GM12878 (cell line): Measurements from ENCODE around the gene ATP13A4. TPM values are rescaled to one million over a fixed set of nuclear protein-coding genes. Genes with fewer than 3 reads are reported as not detected.

Source experiments
- ATF2 ChIP-seq: IDR thresholded peaks from 2 replicates; pipeline ENCODE4 v1.6.1; 2012; ENCODE audit warnings: low read length, inconsistent platforms
- ATF3 ChIP-seq: IDR thresholded peaks from 2 replicates; pipeline ENCODE4 v1.6.1; 2011; ENCODE audit warnings: low read depth, mild to moderate bottlenecking, low read length, moderate library complexity, borderline replicate concordance; ENCODE audit errors: extremely low read depth
- BACH1 ChIP-seq: fragments of 450-650 bp; IDR thresholded peaks from 2 replicates; pipeline ENCODE4 v1.6.1; 2017; ENCODE audit warnings: mild to moderate bottlenecking, borderline replicate concordance
- BCL11A ChIP-seq: IDR thresholded peaks from 2 replicates; pipeline ENCODE4 v1.6.1; 2011; ENCODE audit warnings: low read depth, low read length
- BMI1 ChIP-seq: fragments of 450-650 bp; IDR thresholded peaks from 2 replicates; pipeline ENCODE4 v1.6.1; 2016; ENCODE audit warnings: mild to moderate bottlenecking, moderate library complexity, borderline replicate concordance
- CBFB ChIP-seq: IDR thresholded peaks from 2 replicates; pipeline ENCODE4 v1.6.1; 2016; ENCODE audit warnings: antibody characterized with exemption, low read depth
- CBX3 ChIP-seq: fragments of 200-600 bp; sonication (generic); IDR thresholded peaks from 2 replicates; pipeline ENCODE4 v1.6.1; 2016; ENCODE audit warnings: low read depth, borderline replicate concordance
- CHD1 ChIP-seq: IDR thresholded peaks from 2 replicates; pipeline ENCODE4 v1.6.1; 2012; ENCODE audit warnings: low read depth, low read length, improper control_type of control experiment
- CREM ChIP-seq: IDR thresholded peaks from 2 replicates; pipeline ENCODE4 v1.6.1; 2014; ENCODE audit warnings: antibody characterized with exemption, low read depth
- CTCF ChIP-seq, 3 experiments: IDR thresholded peaks in 2 of 3; conservative IDR thresholded peaks in 1 of 3; 2 replicates each; pipeline ENCODE4 v1.5.1; 2011; ENCODE audit warnings: low read depth in 3 of 3, low read length in 3 of 3, mild to moderate bottlenecking in 3 of 3, control low read depth in 2 of 3, moderate library complexity in 2 of 3, inconsistent platforms in 1 of 3, mixed read lengths in 1 of 3; ENCODE audit not compliant: control insufficient read depth in 2 of 3, insufficient read depth in 1 of 3; ENCODE audit errors: extremely low read depth in 1 of 3
- ELK1 ChIP-seq: IDR thresholded peaks from 2 replicates; pipeline ENCODE4 v1.6.1; 2012; ENCODE audit warnings: low read depth, low read length, improper control_type of control experiment
- FOXM1 ChIP-seq: IDR thresholded peaks from 2 replicates; pipeline ENCODE4 v1.6.1; 2012; ENCODE audit warnings: low read depth, mild to moderate bottlenecking, inconsistent platforms, low read length, moderate library complexity
- GATAD2B ChIP-seq: fragments of 450-650 bp; conservative IDR thresholded peaks from 2 replicates; pipeline ENCODE4 v1.6.1; 2017; ENCODE audit warnings: low read depth, mild to moderate bottlenecking, moderate library complexity
- IKZF2 ChIP-seq, 2 experiments: fragments of 450-650 bp; IDR thresholded peaks; 2 replicates each; pipeline ENCODE4 v1.6.1; 2017; ENCODE audit warnings: mild to moderate bottlenecking in 2 of 2, moderate library complexity in 2 of 2
- KAT2A ChIP-seq: conservative IDR thresholded peaks from 2 replicates; pipeline ENCODE4 v1.6.1; 2011; ENCODE audit warnings: low read depth, low read length; ENCODE audit not compliant: control insufficient read depth
- MEF2B ChIP-seq: fragments of 450-650 bp; IDR thresholded peaks from 2 replicates; pipeline ENCODE4 v1.6.1; 2018; ENCODE audit warnings: mild to moderate bottlenecking, moderate library complexity; ENCODE audit not compliant: partially characterized antibody, poor library complexity, severe bottlenecking
- MYB ChIP-seq: fragments of 150-350 bp; IDR thresholded peaks from 2 replicates; pipeline ENCODE4 v1.6.1; 2014; ENCODE audit warnings: mild to moderate bottlenecking, low read depth, low read length, borderline replicate concordance
- NR2C2 ChIP-seq: IDR thresholded peaks from 2 replicates; pipeline ENCODE4 v1.6.1; 2011; ENCODE audit warnings: borderline replicate concordance, low read depth; ENCODE audit not compliant: control insufficient read depth, insufficient read length
- PKNOX1 ChIP-seq: fragments of 450-650 bp; IDR thresholded peaks from 2 replicates; pipeline ENCODE4 v1.6.1; 2016; ENCODE audit warnings: mild to moderate bottlenecking
- RELA ChIP-seq: fragments of 450-650 bp; IDR thresholded peaks from 2 replicates; pipeline ENCODE4 v1.8.0; 2014; ENCODE audit warnings: borderline replicate concordance; ENCODE audit not compliant: partially characterized antibody
- SPI1 ChIP-seq: IDR thresholded peaks from 2 replicates; pipeline ENCODE4 v1.6.1; 2011; ENCODE audit warnings: low read depth, mild to moderate bottlenecking, low read length, moderate library complexity, borderline replicate concordance; ENCODE audit not compliant: insufficient read depth
- STAT1 ChIP-seq: fragments of 450-650 bp; conservative IDR thresholded peaks from 2 replicates; pipeline ENCODE4 v1.6.1; 2014; ENCODE audit warnings: antibody characterized with exemption, mild to moderate bottlenecking
- TARDBP ChIP-seq: IDR thresholded peaks from 2 replicates; pipeline ENCODE4 v1.6.1; 2016; ENCODE audit warnings: borderline replicate concordance
- YBX1 ChIP-seq: fragments of 450-650 bp; IDR thresholded peaks from 2 replicates; pipeline ENCODE4 v1.6.1; 2016; ENCODE audit warnings: antibody characterized with exemption
- ZNF217 ChIP-seq: fragments of 450-650 bp; IDR thresholded peaks from 2 replicates; pipeline ENCODE4 v1.6.1; 2017; ENCODE audit warnings: antibody characterized with exemption, mild to moderate bottlenecking
- polyA plus RNA-seq, 11 experiments: library from polyadenylated mRNA; depleted of rRNA in 4 of 11; unstranded in 6 of 11; stranded (reverse) in 5 of 11; fragments of >200 nt; fragmentation: Nextera tagmentation in 4 of 11; fragmentation: Illumina TruSeq in 1 of 11; extraction: Ambion mirVana in 4 of 11; extraction: Trizol in 1 of 11; gene quantifications; 1 replicate in 1 of 11; 2 replicates in 10 of 11; pipeline versions ENCODE4 v1.2.1 to v1.2.3, GENCODE V29; 2011 to 2016; ENCODE audit warnings: inconsistent platforms in 2 of 11, missing spikeins in 2 of 11, low read depth in 1 of 11
- total RNA-seq, 4 experiments: library from RNA; depleted of rRNA in 3 of 4; stranded (reverse); fragments of >200 nt in 3 of 4; fragmentation: Illumina TruSeq in 1 of 4; extraction: Trizol in 1 of 4; gene quantifications; 2 replicates each; pipeline versions ENCODE4 v1.2.1 to v1.2.3, GENCODE V29; 2013 to 2021

Gene ATP13A4
- total and polyA plus RNA-seq, 10 of the 15 experiments (the other 5 are each of a cell fraction or from before 2014, with no cell fraction given), result 0.29 to 1.7 (median 1.0) TPM; not detected in 1

GRCh38 chr3:193592841-193593667, 38.4 kb upstream of the ATP13A4 start, which contains the start of gene OPA1 (continued):
- TF ChIP-seq TARDBP (peak; percentile 94), ZNF217 (no peak), SPI1 (0 out of 2 replicates have a peak, but pooled peaks have one; percentile 34), STAT1 (no peak), GATAD2B (peak; percentile 88), ATF2 (peak; percentile 23; the same call in 1 of the 2 replicates), BMI1 (no peak), IKZF2 (IDR thresholded peaks at IDR 0.05) (peak in 1 of 2 experiments; percentile 78), MYB (no peak), CTCF (IDR thresholded peaks at IDR 0.05 in 2 of 3, conservative IDR thresholded peaks at IDR 0.05 in 1 of 3; ENCODE audit: control insufficient read depth in 2 of 3, extremely low read depth in 1 of 3, insufficient read depth in 1 of 3, low read depth in 3 of 3, low read length in 3 of 3) (peak; percentile 3 to 10 (median 9); a peak in 2 of 6 replicates), FOXM1 (no peak), KAT2A (no peak), YBX1 (no peak), BACH1 (0 out of 2 replicates have a peak, but pooled peaks have one; percentile 22), PKNOX1 (peak; percentile 84), BCL11A (no peak), RELA (peak; percentile 92), CBFB (peak; percentile 85; the same call in 1 of the 2 replicates), NR2C2 (no peak), CBX3 (no peak), CHD1 (peak; percentile 32; the same call in 1 of the 2 replicates), MEF2B (no peak), ATF3 (no peak), CREM (peak; percentile 88), ELK1 (peak; percentile 93)
